Heart left ventricle (tissue), 13 donors: ENCODE data around the gene EVPL.

ENCODE experiments used
- CTCF ChIP-seq, 12 donors: fragments of 200-600 bp; sonication (generic) in 4 of 12; IDR thresholded peaks; one replicate each; pipeline versions ENCODE4 v1.5.0 to v1.8.0; 2018 to 2022; ENCODE audit warnings: antibody characterized with exemption in 12 of 12, mild to moderate bottlenecking in 5 of 12
- POLR2A ChIP-seq, 2 donors: fragments of 450-650 bp; IDR thresholded peaks; one replicate each; pipeline ENCODE4 v1.6.1; 2017; ENCODE audit warnings: antibody characterized with exemption in 2 of 2, mild to moderate bottlenecking in 2 of 2, moderate library complexity in 2 of 2
- donor health status: ischemic (EF 13 %, LVEDD 7.1; RV severe dilation, severe dysfunction).
- donor health status: DM: no; HTN: yes; CAD: no.
- donor health status: DM: no; HTN: no; CAD: no.
- donor health status: ischemic (EF 25% LVEDD 6.9; RV normal size, moderate dysfunction).
- donor health status: ischemic (EF 25% LVEDD 5.7; RV mildly dilated, moderate dysfunction).
- donor health status: ischemic (EF 35%, LVEDD 5.7; RV mildly dilated, moderate dysfunction).
- donor health status: nonischemic (EF 11% LVEDD 7.7; RV severe dilation, severe dysfunction).
- donor health status: DM: yes; HTN: yes; CAD: no.
- donor health status: PGD.
- donor health status: ischemic (EF 29% LVEDD 5.4; RV normal size, mild dysfunction).
- donor health status: nonischemic (EF 23%, LVEDD 6.1; RV moderate dilation, normal function).

GRCh38 chr17:76048025-76048605 lies 21.0 kb upstream of the EVPL start:
- no peak for TF ChIP-seq CTCF (IDR thresholded peaks at IDR 0.05)
- TF ChIP-seq POLR2A (IDR thresholded peaks at IDR 0.05) = no peak
